Measurements from ENCODE around the gene CREB3L1. TPM values are rescaled to one million over a fixed set of nuclear protein-coding genes. Genes with fewer than 3 reads are reported as not detected.

CREB3L1 gene
- total RNA-seq, 2 experiments from 2014 or later, result not detected

DNA sequence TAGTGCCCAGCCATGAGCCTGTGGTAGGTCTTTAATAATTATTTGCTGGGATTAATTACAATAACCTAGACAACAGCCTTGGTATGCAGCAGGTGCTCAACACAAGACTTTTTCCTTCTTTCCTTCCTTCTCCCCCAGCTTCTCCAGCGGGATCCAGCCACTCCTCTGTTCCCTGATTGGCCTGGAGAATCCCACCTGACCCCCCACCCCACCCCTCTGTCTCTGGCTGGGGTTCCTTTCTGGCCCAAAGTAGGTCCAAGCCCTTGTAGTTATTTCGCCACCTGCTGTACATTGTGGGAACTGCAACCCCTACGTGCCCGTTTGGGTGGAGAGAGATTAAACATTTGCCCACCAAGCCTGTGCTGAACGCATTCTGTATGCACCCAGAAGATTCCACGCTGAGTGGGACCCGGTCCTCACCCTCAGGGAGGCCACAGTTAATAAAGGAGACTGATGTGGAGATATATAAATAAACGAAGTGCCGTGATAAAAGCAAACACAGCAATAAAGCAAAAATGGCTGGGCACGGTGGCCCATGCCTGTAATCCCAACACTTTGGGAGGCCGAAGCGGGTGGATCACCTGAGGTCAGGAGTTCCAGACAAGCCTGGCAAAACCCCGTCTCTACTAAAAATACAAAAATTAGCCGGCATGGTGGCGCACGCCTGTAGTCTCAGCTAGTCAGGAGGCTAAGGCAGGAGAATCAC, 37.7 kb downstream of the CREB3L1 start:
- Mint-ChIP-seq H3K27ac (no peak overlapping the region), H3K27me3 (peaks cover 2% of the 10 kb centered on the region)

DNA sequence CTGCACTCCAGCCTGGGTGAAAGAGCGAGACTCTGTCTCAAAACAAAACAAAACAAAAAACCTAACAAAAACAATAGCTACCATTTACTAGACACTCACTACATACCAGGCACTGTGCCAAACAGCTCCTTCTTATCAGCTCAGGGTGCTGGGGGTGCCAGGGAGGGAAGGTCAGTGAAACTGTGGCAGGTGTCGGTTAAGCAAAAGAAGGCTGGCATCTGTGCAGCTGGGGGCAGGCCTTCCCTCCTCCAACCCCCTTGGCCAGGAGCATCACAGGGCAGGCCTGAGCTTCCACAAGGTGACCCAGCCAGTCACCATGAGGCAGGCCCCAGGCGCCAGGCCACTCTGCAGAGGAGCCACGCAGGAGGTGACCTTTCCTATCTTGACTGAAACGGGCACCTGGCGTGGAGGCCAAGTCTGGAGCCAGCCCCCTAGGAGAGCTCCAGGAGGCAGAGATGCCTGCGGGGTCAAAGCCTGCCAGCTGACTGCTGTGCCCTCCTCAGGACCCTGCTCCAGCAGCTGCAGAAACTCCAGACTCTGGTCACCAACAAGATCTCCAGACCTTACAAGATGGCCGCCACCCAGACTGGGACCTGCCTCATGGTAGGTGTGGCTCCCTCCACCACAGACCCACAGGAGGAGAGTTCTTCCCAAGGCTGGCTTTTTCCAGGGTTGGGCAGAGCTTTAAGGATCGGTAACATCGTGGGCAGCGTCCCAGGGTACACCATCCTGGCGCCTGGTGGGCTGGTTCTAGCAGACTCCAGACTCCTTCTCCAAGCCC, 38.5 kb downstream of the CREB3L1 start:
- Mint-ChIP-seq H3K27me3 (peaks cover 2% of the 10 kb centered on the region), H3K9me3 (ENCODE audit: low read depth) (no peaks in the 10 kb centered on the region), H3K4me1 (peaks cover 21% of the 10 kb centered on the region), H3K27ac (no peak overlapping the region), H3K4me3 (no peak overlapping the region), H3K36me3 (no peaks in the 10 kb centered on the region)
- CTCF ChIA-PET, result interaction anchor here (0.8 to 6.8 kb wide), 9 partner anchors 8 to 215 kb away, joined by 3 to 128 read pairs (median 7); partner anchors contain the start of gene CHRM4
- ATAC-seq (no peak), DNase-seq (no peak)

More for the DNA sequence above, 37.7 kb downstream of the CREB3L1 start:
- Mint-ChIP-seq H3K4me1 (peaks cover 21% of the 10 kb centered on the region), H3K36me3 (no peaks in the 10 kb centered on the region), H3K4me3 (no peak overlapping the region), H3K9me3 (ENCODE audit: low read depth) (no peaks in the 10 kb centered on the region)
- peak; percentile 82 for DNase-seq
- CTCF ChIA-PET, result interaction anchor here (0.8 to 6.8 kb wide), 10 partner anchors 8 to 77 kb away, joined by 3 to 128 read pairs (median 6); partner anchors contain the start of gene CHRM4
- ATAC-seq, result peak; percentile 73

DNA sequence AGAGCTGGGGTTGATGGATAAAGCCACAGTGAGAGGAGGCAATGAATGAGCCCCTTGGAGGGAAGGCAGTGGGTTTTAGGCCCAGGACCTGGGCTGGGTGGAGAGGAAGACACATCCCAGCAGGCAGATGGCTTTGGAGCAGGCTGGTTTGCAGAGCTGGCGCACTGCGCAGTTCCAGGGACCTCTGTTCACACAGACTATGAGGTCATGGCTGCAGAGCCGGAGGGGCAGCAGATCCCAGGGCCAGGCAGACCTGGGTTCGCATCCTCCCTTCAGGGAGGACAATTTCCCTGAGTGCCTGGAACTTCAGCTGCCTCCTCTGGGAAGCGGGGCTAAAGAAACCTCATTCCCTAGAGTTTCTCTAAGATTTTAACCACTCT, 41.6 kb downstream of the CREB3L1 start:
- H3K4me3 Mint-ChIP-seq, result no peak overlapping the region

DNA sequence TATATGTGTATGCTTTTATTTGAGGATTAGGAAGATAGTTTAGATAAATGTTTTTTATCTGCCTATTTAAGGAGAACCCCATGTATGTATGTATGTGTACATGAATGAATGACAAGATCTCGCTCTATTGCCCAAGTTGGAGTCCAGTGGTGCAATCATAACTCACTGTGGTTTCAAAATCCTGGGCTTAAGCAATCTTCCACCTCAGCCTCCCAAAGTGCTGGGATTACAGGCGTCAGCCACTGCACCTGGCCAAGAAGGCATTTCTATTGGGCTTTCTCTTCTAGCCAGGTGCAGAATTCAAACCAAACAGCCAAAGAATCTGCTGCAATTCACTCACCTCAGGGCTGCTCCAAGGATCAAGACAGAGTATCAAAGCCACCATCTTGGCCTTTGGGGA, 44.3 kb downstream of the CREB3L1 start:
- ATAC-seq (no peak), DNase-seq (no peak)
- Mint-ChIP-seq H3K27ac (no peak overlapping the region), H3K9me3 (ENCODE audit: low read depth) (no peaks in the 10 kb centered on the region), H3K36me3 (no peaks in the 10 kb centered on the region), H3K27me3 (peaks cover 4% of the 10 kb centered on the region), H3K4me1 (peaks cover 19% of the 10 kb centered on the region), H3K4me3 (no peak overlapping the region)
- CTCF ChIA-PET, result interaction anchor here (1.1 to 2.0 kb wide), 2 partner anchors 12 to 47 kb away, joined by 3 to 5 read pairs; no protein-coding TSS in a partner anchor

More for the DNA sequence above, 41.6 kb downstream of the CREB3L1 start:
- DNase-seq, result no peak
- H3K36me3 Mint-ChIP-seq, result no peaks in the 10 kb centered on the region
- CTCF ChIA-PET, result interaction anchor here (1.5 to 6.8 kb wide), 5 partner anchors 10 to 80 kb away, joined by 5 to 128 read pairs (median 26); no protein-coding TSS in a partner anchor
- no peaks in the 10 kb centered on the region for H3K9me3 Mint-ChIP-seq (ENCODE audit: low read depth)
- no peak for ATAC-seq
- H3K27me3 Mint-ChIP-seq, result no peaks in the 10 kb centered on the region
- peak overlapping the region; percentile 74 for H3K27ac Mint-ChIP-seq
- peaks cover 21% of the 10 kb centered on the region for H3K4me1 Mint-ChIP-seq

DNA sequence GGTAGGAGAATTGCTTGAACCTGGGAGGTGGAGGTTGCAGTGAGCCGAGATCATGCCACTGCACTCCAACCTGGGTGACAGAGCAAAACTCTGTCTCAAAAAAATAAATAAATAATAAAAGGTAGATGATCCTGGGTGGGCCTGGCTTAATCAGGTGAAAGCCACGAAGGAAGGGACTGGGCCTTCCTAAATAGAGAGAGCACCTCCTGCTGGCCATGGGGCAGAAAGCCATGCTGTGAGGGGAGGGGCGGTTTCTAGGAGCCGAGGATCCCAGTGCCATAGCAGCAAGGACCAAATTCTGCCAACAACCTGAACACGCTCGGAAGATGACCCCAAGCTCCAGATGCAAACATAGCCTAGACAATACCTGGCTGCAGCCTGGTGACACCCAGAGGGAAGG, 45.3 kb downstream of the CREB3L1 start:
- H3K4me1 Mint-ChIP-seq, result peaks cover 19% of the 10 kb centered on the region
- no peak for DNase-seq
- H3K27me3 Mint-ChIP-seq, result peaks cover 8% of the 10 kb centered on the region
- CTCF ChIA-PET, result interaction anchor here (1.0 to 2.0 kb wide), 2 partner anchors 9 to 13 kb away, joined by 5 read pairs; no protein-coding TSS in a partner anchor
- no peak overlapping the region for H3K27ac Mint-ChIP-seq
- no peaks in the 10 kb centered on the region for H3K9me3 Mint-ChIP-seq (ENCODE audit: low read depth)
- ATAC-seq, result no peak
- no peaks in the 10 kb centered on the region for H3K36me3 Mint-ChIP-seq
- no peak overlapping the region for H3K4me3 Mint-ChIP-seq

DNA sequence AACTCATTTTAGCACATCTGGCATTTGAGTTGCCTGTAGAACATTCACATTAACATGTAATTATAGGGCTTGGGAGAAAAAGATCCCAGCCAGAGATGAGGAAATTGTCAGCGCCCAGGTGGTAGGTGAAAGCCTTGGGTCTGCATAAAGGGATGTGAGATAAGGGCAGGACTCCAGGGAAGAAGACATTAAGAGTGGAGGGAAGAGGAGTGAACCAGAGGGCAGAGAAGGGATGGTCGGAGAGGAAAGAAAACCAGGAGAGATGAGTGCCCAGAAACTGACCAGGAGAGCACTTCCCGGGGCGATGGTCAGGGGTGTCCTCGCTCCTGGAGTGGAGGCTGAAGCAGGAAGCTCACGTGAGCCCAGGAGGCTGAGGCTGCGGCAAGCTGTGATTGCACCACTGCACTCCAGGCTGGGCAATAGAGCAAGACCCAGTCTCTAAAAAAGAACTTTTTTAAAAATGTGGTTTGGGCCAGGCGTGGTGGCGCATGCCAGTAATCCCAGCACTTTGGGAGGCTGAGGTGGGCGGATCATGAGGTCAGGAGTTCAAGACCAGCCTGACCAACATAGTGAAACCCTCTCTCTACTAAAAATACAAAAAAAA, 49.5 kb downstream of the CREB3L1 start:
- CTCF ChIA-PET, result no interaction called here
- Mint-ChIP-seq H3K27ac (no peak overlapping the region), H3K4me3 (no peak overlapping the region), H3K9me3 (ENCODE audit: low read depth) (no peaks in the 10 kb centered on the region), H3K27me3 (peaks cover 37% of the 10 kb centered on the region), H3K4me1 (peaks cover 20% of the 10 kb centered on the region), H3K36me3 (no peaks in the 10 kb centered on the region)
- ATAC-seq (no peak), DNase-seq (no peak)

DNA sequence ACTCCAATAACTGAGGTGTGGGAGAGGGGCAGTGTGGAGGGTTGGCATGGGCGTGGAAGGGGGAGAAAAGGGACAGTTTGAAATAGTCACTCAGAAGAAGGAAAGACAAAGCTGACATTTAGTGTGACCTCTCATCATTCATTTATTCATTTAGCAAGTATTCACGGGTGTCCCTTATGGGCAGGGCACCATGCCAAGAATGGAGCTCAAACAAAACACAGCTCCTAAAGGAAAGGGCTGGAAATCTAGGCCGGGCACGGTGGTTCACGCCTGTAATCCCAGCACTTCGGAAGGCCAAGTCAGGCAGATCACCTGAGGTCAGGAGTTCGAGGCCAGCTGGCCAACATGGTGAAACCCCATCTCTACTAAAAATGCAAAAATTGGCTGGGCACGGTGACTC, 50.4 kb downstream of the CREB3L1 start:
- Mint-ChIP-seq H3K36me3 (no peaks in the 10 kb centered on the region), H3K27ac (no peak overlapping the region), H3K9me3 (ENCODE audit: low read depth) (no peaks in the 10 kb centered on the region), H3K27me3 (peaks cover 44% of the 10 kb centered on the region), H3K4me1 (peaks cover 20% of the 10 kb centered on the region), H3K4me3 (no peak overlapping the region)
- ATAC-seq (no peak), DNase-seq (no peak)
- CTCF ChIA-PET, result interaction anchor here (0.8 kb wide), 1 partner anchor 19 kb away, joined by 3 read pairs; no protein-coding TSS in a partner anchor

DNA sequence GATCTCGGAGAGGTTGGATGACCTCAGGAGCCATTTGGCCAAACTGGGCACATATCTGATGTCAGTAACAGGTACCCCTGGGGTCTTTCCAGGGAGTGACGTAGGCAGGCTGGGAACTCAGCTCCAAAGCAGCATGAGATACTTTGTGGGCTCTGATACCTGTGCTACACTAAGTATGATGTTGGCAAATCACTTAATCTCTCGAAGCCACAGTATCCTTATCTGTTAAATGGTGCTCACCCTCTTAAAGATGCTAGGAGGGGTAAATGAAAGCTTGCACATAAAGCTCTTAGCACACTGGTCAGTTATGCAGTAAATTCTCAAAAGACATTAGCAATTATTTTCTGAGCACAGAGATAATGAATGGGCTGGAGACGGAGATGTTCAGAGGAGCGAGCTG, 52.7 kb downstream of the CREB3L1 start:
- H3K4me3 Mint-ChIP-seq, result no peak overlapping the region
- H3K27me3 Mint-ChIP-seq, result peaks cover 63% of the 10 kb centered on the region
- no peak overlapping the region for H3K27ac Mint-ChIP-seq
- no peaks in the 10 kb centered on the region for H3K36me3 Mint-ChIP-seq
- DNase-seq, result no peak
- H3K9me3 Mint-ChIP-seq (ENCODE audit: low read depth), result no peaks in the 10 kb centered on the region
- CTCF ChIA-PET, result interaction anchor here (1.3 to 3.2 kb wide), 10 partner anchors 9 to 91 kb away, joined by 3 to 26 read pairs (median 4); no protein-coding TSS in a partner anchor
- peaks cover 23% of the 10 kb centered on the region for H3K4me1 Mint-ChIP-seq
- ATAC-seq, result no peak

DNA sequence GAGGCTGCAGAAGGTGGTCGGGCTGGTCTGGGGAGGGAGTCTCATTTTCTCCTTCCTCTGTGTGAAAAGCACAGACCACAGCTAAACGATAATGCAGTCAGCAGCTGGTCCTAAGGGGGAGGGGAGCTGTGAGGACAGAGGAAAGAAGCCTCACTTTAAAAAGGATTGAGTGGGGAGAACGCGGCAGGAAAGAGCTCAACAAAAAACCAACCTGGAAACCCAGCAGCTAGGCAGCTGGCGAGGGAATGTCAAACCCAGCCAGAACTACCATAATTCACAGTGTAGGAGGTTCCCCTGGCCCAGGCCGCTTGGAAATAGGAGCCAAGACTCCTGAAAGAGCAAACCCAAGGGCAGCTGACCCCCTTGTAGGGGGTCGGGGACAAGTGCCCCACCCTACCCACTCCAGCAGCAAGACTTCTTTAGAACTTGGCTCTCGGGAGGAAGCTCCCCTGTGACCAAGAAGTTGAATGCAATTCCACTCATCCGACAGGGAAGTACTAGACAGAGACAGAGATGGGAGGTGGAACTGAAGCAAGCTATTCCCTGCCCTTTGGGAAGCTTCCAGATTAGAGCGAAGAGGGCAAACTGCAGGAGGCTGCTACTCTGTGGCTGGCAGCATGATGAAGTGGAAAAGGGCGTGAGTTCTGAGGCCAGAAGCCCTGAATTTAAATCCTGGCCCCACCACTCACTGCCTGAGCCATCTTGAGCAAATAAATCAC, 53.3 kb downstream of the CREB3L1 start:
- Mint-ChIP-seq H3K4me3 (no peak overlapping the region), H3K4me1 (peaks cover 23% of the 10 kb centered on the region), H3K9me3 (ENCODE audit: low read depth) (no peaks in the 10 kb centered on the region), H3K27ac (no peak overlapping the region), H3K36me3 (no peaks in the 10 kb centered on the region), H3K27me3 (peaks cover 63% of the 10 kb centered on the region)
- CTCF ChIA-PET, result interaction anchor here (1.3 to 3.2 kb wide), 10 partner anchors 8 to 91 kb away, joined by 3 to 26 read pairs (median 4); no protein-coding TSS in a partner anchor
- ATAC-seq (peak; percentile 5), DNase-seq (no peak)

DNA sequence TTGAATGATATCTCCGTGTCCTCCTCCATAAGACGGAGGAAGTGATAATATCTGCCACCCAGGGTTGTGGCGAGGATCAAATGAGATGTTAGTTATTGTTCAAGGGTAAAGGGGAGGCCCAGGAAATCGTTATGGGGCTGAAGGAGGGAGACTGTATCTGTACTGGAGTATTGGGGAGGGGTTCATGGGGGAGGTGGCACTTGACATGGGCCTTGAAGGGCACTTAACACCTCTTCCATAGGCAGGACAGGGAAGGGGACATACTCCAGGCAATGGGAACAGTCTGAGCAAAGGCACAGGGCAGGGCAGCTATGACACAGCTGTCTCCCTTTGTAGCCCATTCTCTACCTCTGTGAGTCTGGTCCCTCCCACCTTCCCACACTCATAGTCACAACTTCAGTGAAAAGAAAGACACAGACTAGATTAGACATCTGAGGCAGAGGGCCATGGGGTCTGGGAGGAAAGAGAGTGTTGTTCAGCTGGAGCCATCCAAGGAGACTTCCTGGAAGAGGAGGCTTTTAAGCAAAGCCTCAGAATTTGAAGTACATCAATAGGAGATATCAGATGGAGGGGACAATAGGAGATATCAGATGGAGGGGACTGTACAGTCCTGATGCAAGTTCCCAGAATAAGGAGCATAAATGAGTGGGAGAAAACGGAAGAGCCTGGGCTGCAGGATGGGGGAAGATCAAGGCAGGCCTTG, 54.0 kb downstream of the CREB3L1 start:
- peak; percentile 55 for DNase-seq
- CTCF ChIA-PET, result interaction anchor here (1.0 to 3.2 kb wide), 8 partner anchors 11 to 23 kb away, joined by 3 to 26 read pairs (median 6); no protein-coding TSS in a partner anchor
- peak; percentile 37 for ATAC-seq
- Mint-ChIP-seq H3K9me3 (ENCODE audit: low read depth) (no peaks in the 10 kb centered on the region), H3K4me3 (no peak overlapping the region), H3K4me1 (peaks cover 23% of the 10 kb centered on the region), H3K36me3 (no peaks in the 10 kb centered on the region), H3K27ac (no peak overlapping the region), H3K27me3 (peaks cover 68% of the 10 kb centered on the region)

DNA sequence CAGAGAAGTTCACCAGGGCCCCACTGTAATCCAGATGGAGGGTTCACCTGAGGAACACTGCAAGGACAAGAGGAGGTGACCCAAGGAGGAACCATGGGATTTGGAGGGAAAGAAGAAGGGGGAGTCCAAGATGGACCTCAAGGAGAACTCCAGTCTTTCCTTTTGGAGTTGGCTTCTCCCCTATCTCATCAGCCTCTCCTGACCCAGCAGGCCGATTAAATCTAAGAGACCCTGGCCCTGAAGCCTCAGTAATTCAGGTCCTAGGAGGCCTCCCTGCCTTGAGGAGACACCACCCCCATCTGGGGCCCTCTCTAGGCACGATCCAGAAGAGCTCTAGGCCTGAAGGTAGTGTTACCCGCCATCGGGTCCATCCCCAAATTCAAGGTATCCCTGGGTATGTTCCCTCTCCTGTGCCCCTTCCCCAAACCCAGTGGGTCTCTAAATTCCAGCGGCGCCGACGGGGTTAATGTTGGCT, 54.7 kb downstream of the CREB3L1 start:
- CTCF ChIA-PET, result interaction anchor here (0.8 to 2.3 kb wide), 7 partner anchors 12 to 92 kb away, joined by 3 to 11 read pairs (median 5); no protein-coding TSS in a partner anchor
- Mint-ChIP-seq H3K27me3 (peaks cover 65% of the 10 kb centered on the region), H3K36me3 (no peaks in the 10 kb centered on the region), H3K4me3 (no peak overlapping the region), H3K27ac (no peak overlapping the region), H3K4me1 (peaks cover 23% of the 10 kb centered on the region), H3K9me3 (ENCODE audit: low read depth) (no peaks in the 10 kb centered on the region)
- DNase-seq (no peak), ATAC-seq (no peak)

Measured in activated CD8-positive, alpha-beta memory T cell treated with anti-CD3 and anti-CD28 coated beads, Interleukin-2, amount 10 ng/mL, durations not matched to agents 7 days and 5 days (primary cell).